HEK293T (cell line): ENCODE results near the gene CATSPER4.

Experiments used
- ARNT ChIP-seq: fragments of 450-650 bp; IDR thresholded peaks from 2 replicates; pipeline ENCODE4 v1.6.1; 2017; ENCODE audit warnings: mild to moderate bottlenecking
- CTBP1 ChIP-seq: fragments of 450-650 bp; IDR thresholded peaks from 2 replicates; pipeline ENCODE4 v1.6.1; 2016; ENCODE audit warnings: borderline replicate concordance
- ELF4 ChIP-seq: fragments of 450-650 bp; IDR thresholded peaks from 2 replicates; pipeline ENCODE4 v1.6.1; 2017; ENCODE audit warnings: antibody characterized with exemption
- FOXA1 ChIP-seq: fragments of 450-650 bp; IDR thresholded peaks from 2 replicates; pipeline ENCODE4 v1.6.1; 2016; ENCODE audit warnings: mild to moderate bottlenecking
- FOXK2 ChIP-seq: fragments of 450-650 bp; IDR thresholded peaks from 2 replicates; pipeline ENCODE4 v1.6.1; 2016; ENCODE audit warnings: mild to moderate bottlenecking
- FOXM1 ChIP-seq: fragments of 450-650 bp; IDR thresholded peaks from 2 replicates; pipeline ENCODE4 v1.6.1; 2017; ENCODE audit warnings: mild to moderate bottlenecking, borderline replicate concordance
- HDGF ChIP-seq: fragments of 450-650 bp; IDR thresholded peaks from 2 replicates; pipeline ENCODE4 v1.6.1; 2017; ENCODE audit warnings: antibody characterized with exemption, borderline replicate concordance
- LEF1 ChIP-seq: fragments of 450-650 bp; IDR thresholded peaks from 2 replicates; pipeline ENCODE4 v1.6.1; 2017; ENCODE audit warnings: mild to moderate bottlenecking, borderline replicate concordance
- PKNOX1 ChIP-seq: fragments of 450-650 bp; IDR thresholded peaks from 2 replicates; pipeline ENCODE4 v1.6.1; 2016
- SP1 ChIP-seq: fragments of 450-650 bp; IDR thresholded peaks from 2 replicates; pipeline ENCODE4 v1.6.1; 2017
- SUZ12 ChIP-seq: fragments of 450-650 bp; IDR thresholded peaks from 2 replicates; pipeline ENCODE4 v1.6.1; 2016; ENCODE audit warnings: mild to moderate bottlenecking
- TARDBP ChIP-seq: fragments of 450-650 bp; IDR thresholded peaks from 2 replicates; pipeline ENCODE4 v1.6.1; 2016

- TF ChIP-seq HDGF (no peak), TARDBP (no peak), ELF4 (no peak), PKNOX1 (no peak), CTBP1 (no peak), FOXK2 (no peak), LEF1 (no peak), SP1 (no peak), SUZ12 (no peak), FOXM1 (no peak), ARNT (no peak), FOXA1 (no peak)
Observed at GRCh38 chr1:26145041-26145959, 45.1 kb upstream of the CATSPER4 start.
